Keratinocyte (primary cell): ENCODE results near the gene CCNY. TPM values are rescaled to one million over a fixed set of nuclear protein-coding genes. Genes with fewer than 3 reads are reported as not detected.
"Not testable (repeated sequence)": the region's sequence is repeated elsewhere in the genome, so short reads cannot be mapped to it uniquely, and the experiment has no call there.

ENCODE experiments used
- DNase-seq: peaks from one replicate; pipeline ENCODE4 v3.0.0-alpha.2; 2011; ENCODE audit warnings: low read depth, missing footprints, low spot score
- FAIRE-seq: peaks from 2 replicates; lab custom pipeline; 2011; peaks lifted over from hg19 to GRCh38; lab: Jason Lieb, UNC
- H2AFZ ChIP-seq: 2 replicates; pipeline ENCODE4 v1.6.0; 2012; ENCODE audit warnings: low read length, control low read depth, inconsistent platforms; ENCODE audit not compliant: control insufficient read depth
- H3K27ac ChIP-seq: 2 replicates; pipeline ENCODE4 v1.5.1; 2011; ENCODE audit warnings: low read length; ENCODE audit not compliant: control insufficient read depth, insufficient read depth
- H3K27me3 ChIP-seq: 3 replicates; pipeline ENCODE4 v1.6.0; 2011; ENCODE audit warnings: low read length; ENCODE audit not compliant: control insufficient read depth, insufficient read depth; ENCODE audit errors: extremely low read depth
- H3K36me3 ChIP-seq, 2 experiments: 2 replicates in 1 of 2; 3 replicates in 1 of 2; pipeline ENCODE4 v1.5.1; 2011; ENCODE audit warnings: low read length in 2 of 2, mild to moderate bottlenecking in 1 of 2; ENCODE audit not compliant: control insufficient read depth in 2 of 2, insufficient read depth in 2 of 2; ENCODE audit errors: extremely low read depth in 1 of 2
- H3K4me1 ChIP-seq: 3 replicates; pipeline ENCODE4 v1.5.1; 2011; ENCODE audit warnings: low read length; ENCODE audit not compliant: control insufficient read depth, insufficient read depth; ENCODE audit errors: extremely low read depth
- H3K4me2 ChIP-seq: 3 replicates; pipeline ENCODE4 v1.6.0; 2011; ENCODE audit warnings: low read depth, low read length; ENCODE audit not compliant: control insufficient read depth, insufficient read depth; ENCODE audit errors: extremely low read depth
- H3K4me3 ChIP-seq, 3 experiments: fragments of 200-600 bp in 1 of 3; sonication (generic) in 1 of 3; 2 replicates in 2 of 3; 3 replicates in 1 of 3; pipeline ENCODE4 v1.5.1; 2011 to 2016; ENCODE audit warnings: low read length in 3 of 3, mild to moderate bottlenecking in 3 of 3, control low read depth in 2 of 3, inconsistent platforms in 1 of 3, low read depth in 1 of 3, mixed read lengths in 1 of 3, mixed run types in 1 of 3, moderate library complexity in 1 of 3; ENCODE audit not compliant: control insufficient read depth in 2 of 3, insufficient read depth in 2 of 3; ENCODE audit errors: extremely low read depth in 1 of 3
- H3K79me2 ChIP-seq: 2 replicates; pipeline ENCODE4 v1.6.0; 2012; ENCODE audit warnings: low read length; ENCODE audit not compliant: control insufficient read depth, insufficient read depth
- H3K9ac ChIP-seq: 3 replicates; pipeline ENCODE4 v1.6.0; 2011; ENCODE audit warnings: low read length; ENCODE audit not compliant: control insufficient read depth, insufficient read depth; ENCODE audit errors: extremely low read depth
- H3K9me1 ChIP-seq: 3 replicates; pipeline ENCODE4 v1.6.0; 2011; ENCODE audit warnings: low read length; ENCODE audit not compliant: control insufficient read depth, insufficient read depth; ENCODE audit errors: extremely low read depth
- H3K9me3 ChIP-seq: 2 replicates; pipeline ENCODE4 v1.5.1; 2012; ENCODE audit warnings: low read depth, low read length; ENCODE audit not compliant: control insufficient read depth
- H4K20me1 ChIP-seq: 3 replicates; pipeline ENCODE4 v1.6.0; 2011; ENCODE audit warnings: low read length; ENCODE audit not compliant: control insufficient read depth, insufficient read depth; ENCODE audit errors: extremely low read depth
- EZH2 ChIP-seq: IDR thresholded peaks from one replicate; pipeline ENCODE4 v1.6.1; 2012; ENCODE audit warnings: inconsistent platforms, mild to moderate bottlenecking, low read length, moderate library complexity
- dilution Hi-C: fragments of 300-500 bp; cut with MboI; formaldehyde crosslinking; loops from one replicate; pipeline ENCODE4 v1.7.0; 2020; ENCODE audit warnings: low sequenced_read_pairs; ENCODE audit not compliant: extremely low pct_ligation_motif_present
- polyA plus RNA-seq, 5 experiments: library from polyadenylated mRNA; depleted of rRNA in 3 of 5; stranded (reverse) in 3 of 5; stranded (forward) in 1 of 5; unstranded in 1 of 5; fragments of >200 nt; gene quantifications; 1 replicate in 1 of 5; 2 replicates in 3 of 5; 3 replicates in 1 of 5; pipeline versions ENCODE4 v1.2.1 to v1.2.3, GENCODE V29; 2011 to 2012; ENCODE audit warnings: missing spikeins in 2 of 5, low read depth in 1 of 5, low replicate concordance in 1 of 5
- TF ChIP-seq, protein P1 (sequence below), 3 experiments: IDR thresholded peaks in 1 of 3; conservative IDR thresholded peaks in 1 of 3; optimal IDR thresholded peaks in 1 of 3; 2 replicates in 2 of 3; 3 replicates in 1 of 3; pipeline versions ENCODE3 to v1.5.1; 2011; ENCODE audit warnings: low read length in 3 of 3, mild to moderate bottlenecking in 3 of 3, moderate library complexity in 2 of 3, control low read depth in 1 of 3, inconsistent platforms in 1 of 3; ENCODE audit not compliant: insufficient read depth in 2 of 3; ENCODE audit errors: extremely low read depth in 1 of 3

CCNY gene
- polyA plus RNA-seq, 1 donor (not counting 4 experiments of a cell fraction or from before 2014, with no cell fraction given) = 58.9 TPM

DNA sequence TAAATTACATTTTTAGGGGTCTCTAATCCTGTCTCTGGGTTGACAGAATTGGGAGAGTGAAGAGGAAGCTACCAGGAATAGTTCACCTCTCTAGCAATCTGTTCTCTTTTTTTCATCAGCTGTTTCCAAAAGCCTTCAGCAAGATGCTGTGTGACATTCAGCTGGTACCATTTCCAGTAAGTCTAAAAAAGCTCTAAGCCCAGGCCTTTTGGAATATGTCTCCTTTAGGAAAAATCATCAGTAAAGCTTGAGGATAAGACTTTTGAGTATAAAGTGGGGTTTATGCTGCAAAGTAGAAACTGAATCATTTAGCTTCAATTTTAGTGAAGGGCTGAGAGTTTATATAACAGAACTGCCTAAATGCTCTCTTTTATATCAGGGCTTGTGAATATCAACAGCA, 81.5 kb downstream of the CCNY start:
- H3K4me1 ChIP-seq = peaks cover 50% of the 10 kb centered on the region
- DNase-seq (no peak), FAIRE-seq (no peak)
- no peak overlapping the region for H2AFZ ChIP-seq
- no peak overlapping the region for H3K4me3 ChIP-seq
- H4K20me1 ChIP-seq = no peaks in the 10 kb centered on the region
- no peaks in the 10 kb centered on the region for H3K27me3 ChIP-seq
- peaks cover 3% of the 10 kb centered on the region for H3K9me1 ChIP-seq
- H3K4me2 ChIP-seq = no peak overlapping the region
- H3K79me2 ChIP-seq = peaks cover 75% of the 10 kb centered on the region
- dilution Hi-C loops = no loop called here
- H3K36me3 ChIP-seq = no peaks in the 10 kb centered on the region
- H3K9me3 ChIP-seq = no peaks in the 10 kb centered on the region
- no peak for TF ChIP-seq EZH2
- TF ChIP-seq, protein P1, sequence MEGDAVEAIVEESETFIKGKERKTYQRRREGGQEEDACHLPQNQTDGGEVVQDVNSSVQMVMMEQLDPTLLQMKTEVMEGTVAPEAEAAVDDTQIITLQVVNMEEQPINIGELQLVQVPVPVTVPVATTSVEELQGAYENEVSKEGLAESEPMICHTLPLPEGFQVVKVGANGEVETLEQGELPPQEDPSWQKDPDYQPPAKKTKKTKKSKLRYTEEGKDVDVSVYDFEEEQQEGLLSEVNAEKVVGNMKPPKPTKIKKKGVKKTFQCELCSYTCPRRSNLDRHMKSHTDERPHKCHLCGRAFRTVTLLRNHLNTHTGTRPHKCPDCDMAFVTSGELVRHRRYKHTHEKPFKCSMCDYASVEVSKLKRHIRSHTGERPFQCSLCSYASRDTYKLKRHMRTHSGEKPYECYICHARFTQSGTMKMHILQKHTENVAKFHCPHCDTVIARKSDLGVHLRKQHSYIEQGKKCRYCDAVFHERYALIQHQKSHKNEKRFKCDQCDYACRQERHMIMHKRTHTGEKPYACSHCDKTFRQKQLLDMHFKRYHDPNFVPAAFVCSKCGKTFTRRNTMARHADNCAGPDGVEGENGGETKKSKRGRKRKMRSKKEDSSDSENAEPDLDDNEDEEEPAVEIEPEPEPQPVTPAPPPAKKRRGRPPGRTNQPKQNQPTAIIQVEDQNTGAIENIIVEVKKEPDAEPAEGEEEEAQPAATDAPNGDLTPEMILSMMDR (optimal IDR thresholded peaks at IDR 0.05 in 1 of 3, IDR thresholded peaks at IDR 0.05 in 1 of 3, conservative IDR thresholded peaks at IDR 0.05 in 1 of 3; ENCODE audit: extremely low read depth in 1 of 3, insufficient read depth in 2 of 3, low read length in 3 of 3) = no peak
- no peak overlapping the region for H3K27ac ChIP-seq
- no peak overlapping the region for H3K9ac ChIP-seq

DNA sequence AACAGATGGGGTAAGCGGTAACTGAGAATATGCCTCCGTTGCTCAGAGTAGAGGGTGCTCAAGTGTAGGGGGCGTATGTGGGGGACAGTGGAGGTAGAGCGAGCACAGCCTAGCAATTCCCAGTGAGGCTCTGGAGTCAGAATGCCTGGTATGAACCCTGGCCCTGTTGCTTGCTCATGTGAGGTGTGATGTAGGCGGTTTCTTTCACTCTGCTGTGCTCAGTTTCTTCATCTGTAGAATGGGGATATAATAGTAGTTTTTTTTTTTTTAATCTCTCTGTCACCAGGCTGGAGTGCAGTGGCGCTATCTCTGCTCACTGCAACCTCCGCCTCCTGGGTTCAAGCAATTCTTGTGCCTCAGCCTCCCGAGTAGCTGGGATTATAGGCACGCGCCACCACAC, 82.3 kb downstream of the CCNY start:
- H2AFZ ChIP-seq, H3K27me3 ChIP-seq, H3K4me2 ChIP-seq, H3K9me3 ChIP-seq, DNase-seq, H3K27ac ChIP-seq, H3K4me3 ChIP-seq, FAIRE-seq, H3K9ac ChIP-seq, dilution Hi-C loops, H4K20me1 ChIP-seq, H3K9me1 ChIP-seq, H3K36me3 ChIP-seq: not testable (repeated sequence)
- H3K4me1 ChIP-seq = peaks cover 47% of the 10 kb centered on the region
- peaks cover 79% of the 10 kb centered on the region for H3K79me2 ChIP-seq

DNA sequence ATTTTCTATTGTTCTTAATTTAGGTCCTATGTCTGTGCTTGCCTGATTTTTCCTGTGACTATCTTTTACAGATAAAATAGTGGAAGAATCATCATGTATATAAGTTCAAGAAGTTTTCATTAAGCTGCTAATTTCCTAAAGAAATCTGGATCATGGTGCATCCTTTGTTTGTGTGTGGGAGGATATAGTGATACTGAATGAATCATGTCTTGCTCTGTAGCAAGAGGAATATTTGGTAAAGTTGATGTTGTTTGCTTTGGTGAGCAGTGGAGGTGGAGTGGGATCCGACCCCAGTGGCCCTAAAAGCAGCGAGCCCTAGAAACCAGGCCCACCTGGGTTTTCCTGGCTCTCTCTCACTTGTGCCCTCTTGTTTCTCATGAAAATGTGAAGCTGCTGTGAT, 83.7 kb downstream of the CCNY start:
- Histone ChIP-seq H3K27me3 (no peaks in the 10 kb centered on the region), H3K9ac (no peak overlapping the region), H3K9me1 (no peaks in the 10 kb centered on the region), H3K27ac (peak overlapping the region; percentile 77), H3K36me3 (no peaks in the 10 kb centered on the region), H3K4me3 (no peak overlapping the region), H4K20me1 (no peaks in the 10 kb centered on the region), H3K9me3 (no peaks in the 10 kb centered on the region), H3K4me1 (peaks cover 55% of the 10 kb centered on the region), H3K4me2 (peak overlapping the region; percentile 6), H3K79me2 (peaks cover 75% of the 10 kb centered on the region), H2AFZ (no peak overlapping the region)
- DNase-seq (no peak), FAIRE-seq (peak; percentile 43)
- dilution Hi-C loops = no loop called here
- TF ChIP-seq EZH2 = no peak
- TF ChIP-seq, protein P1 (optimal IDR thresholded peaks at IDR 0.05 in 1 of 3, IDR thresholded peaks at IDR 0.05 in 1 of 3, conservative IDR thresholded peaks at IDR 0.05 in 1 of 3; ENCODE audit: extremely low read depth in 1 of 3, insufficient read depth in 2 of 3, low read length in 3 of 3) = no peak
